Activated T-helper 1 cell treated with anti-CD3 and anti-CD28 coated beads, Interleukin-12 subunit alpha, Interleukin-12 subunit beta, Interleukin-2, Interleukin-4 antibody, amounts not matched to agents 30 ng/mL and 10 ng/mL and 1 ng/mL, durations not matched to agents 14 hours and 24 hours and 36 hours (primary cell): ENCODE measurements around the gene CD180. TPM values are rescaled to one million over a fixed set of nuclear protein-coding genes. Genes with fewer than 3 reads are reported as not detected.
A peak's percentile ranks its signal among the peaks of the same experiment; 100 is the strongest.

Experiments
- DNase-seq: peaks from one replicate; pipeline ENCODE4 v3.0.0; 2021; ENCODE audit warnings: low spot score
- H3K27ac Mint-ChIP-seq: one replicate; pipeline ENCODE4 v1.8.0; 2021; ENCODE audit warnings: mild to moderate bottlenecking, mixed read lengths
- H3K27me3 Mint-ChIP-seq: one replicate; pipeline ENCODE4 v1.8.0; 2022; ENCODE audit warnings: mild to moderate bottlenecking, moderate library complexity, mixed read lengths; ENCODE audit not compliant: insufficient read depth
- H3K36me3 Mint-ChIP-seq: one replicate; pipeline ENCODE4 v1.8.0; 2021; ENCODE audit warnings: low read depth, mixed read lengths
- H3K4me1 Mint-ChIP-seq: one replicate; pipeline ENCODE4 v1.8.0; 2021; ENCODE audit warnings: low read depth, mixed read lengths
- H3K4me3 Mint-ChIP-seq: one replicate; pipeline ENCODE4 v1.8.0; 2021; ENCODE audit warnings: mild to moderate bottlenecking, moderate library complexity, mixed read lengths
- H3K9me3 Mint-ChIP-seq: one replicate; pipeline ENCODE4 v1.8.0; 2021; ENCODE audit warnings: mixed read lengths
- intact Hi-C: fragments of 100-400 bp; cut with micrococcal nuclease; formaldehyde crosslinking; loops from one replicate; pipeline ENCODE4 v1.15.1; 2024
- total RNA-seq: library from RNA; stranded (reverse); gene quantifications from 2 replicates; pipeline ENCODE4 v1.2.3, GENCODE V29; 2022

CD180 gene
- total RNA-seq, 1 donor from 2014 or later: 1.4 TPM

DNA sequence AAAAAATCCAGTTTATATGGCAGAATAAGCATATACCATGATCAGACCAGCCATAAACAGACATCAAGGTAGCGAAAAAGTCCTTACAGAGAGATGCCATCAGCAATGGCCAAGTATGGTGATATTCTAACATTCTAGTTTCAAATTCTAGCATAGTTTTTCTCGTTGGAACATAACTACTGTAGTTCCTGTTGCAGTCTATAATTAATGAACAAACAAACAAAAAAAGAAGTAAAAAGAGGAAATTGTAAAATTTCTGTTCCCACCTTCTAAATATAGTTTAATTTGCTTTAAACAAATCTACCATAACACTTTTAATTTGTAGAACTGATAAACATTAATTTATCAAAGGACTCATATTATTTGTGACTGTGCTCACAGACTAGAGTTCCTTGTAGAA lies 9.9 kb upstream of the CD180 start:
- peaks cover under 1% of the 10 kb centered on the region for H3K9me3 Mint-ChIP-seq
- H3K4me3 Mint-ChIP-seq: peak overlapping the region; percentile 13
- peak overlapping the region; percentile 98 for H3K27ac Mint-ChIP-seq
- H3K27me3 Mint-ChIP-seq: no peaks in the 10 kb centered on the region
- intact Hi-C loops: loop anchor here (1.0 to 10.0 kb wide), 4 partner anchors 24 to 1226 kb away; partner anchors contain the start of gene SREK1
- no peak for DNase-seq
- H3K4me1 Mint-ChIP-seq: peaks cover 82% of the 10 kb centered on the region
- H3K36me3 Mint-ChIP-seq: peaks cover 9% of the 10 kb centered on the region

DNA sequence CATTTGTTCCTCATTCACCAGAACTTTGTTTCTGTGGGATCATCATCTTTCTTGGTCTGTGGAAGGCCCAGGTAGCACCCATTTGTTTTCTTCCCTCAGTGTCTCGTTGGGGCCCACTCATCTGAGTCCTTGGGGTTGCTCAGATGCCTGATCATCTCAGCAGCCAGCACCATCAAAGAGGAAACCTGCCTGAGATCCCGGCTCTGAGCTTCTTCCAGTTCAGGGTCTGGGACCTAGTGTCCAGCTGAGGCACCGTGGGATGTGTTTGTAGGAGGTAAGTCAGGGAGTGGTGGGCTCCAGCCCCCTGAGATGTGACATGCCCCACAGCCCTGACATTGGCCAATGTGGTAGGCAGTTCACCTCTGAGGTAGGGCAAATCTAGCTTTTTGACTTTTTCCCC lies 9.4 kb upstream of the CD180 start:
- Mint-ChIP-seq H3K4me3 (peak overlapping the region; percentile 13), H3K4me1 (peaks cover 87% of the 10 kb centered on the region), H3K36me3 (peaks cover 11% of the 10 kb centered on the region), H3K27ac (peak overlapping the region; percentile 98), H3K27me3 (no peaks in the 10 kb centered on the region), H3K9me3 (peaks cover 6% of the 10 kb centered on the region)
- intact Hi-C loops: loop anchor here (1.0 to 10.0 kb wide), 4 partner anchors 23 to 1227 kb away; partner anchors contain the start of gene SREK1
- no peak for DNase-seq

DNA sequence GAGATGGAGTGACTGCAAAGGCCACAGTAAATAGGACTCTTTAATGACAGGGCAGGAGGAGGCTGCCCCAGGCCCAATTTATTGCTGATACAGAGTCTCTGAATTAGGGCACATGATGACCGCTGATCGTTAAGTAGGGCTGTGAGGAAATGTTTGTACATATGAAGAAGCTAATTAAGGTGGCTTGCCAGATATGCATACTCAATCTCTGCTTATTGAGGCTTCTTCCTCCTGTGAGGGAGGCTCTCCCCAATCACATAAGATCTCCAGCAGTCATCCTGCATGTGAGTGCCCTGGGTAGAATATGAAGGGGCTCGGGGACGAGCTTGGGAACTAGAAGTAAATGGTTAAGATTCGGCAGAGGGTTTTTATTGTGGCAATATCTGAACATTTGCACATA lies 8.2 kb upstream of the CD180 start:
- Mint-ChIP-seq H3K27ac (peak overlapping the region; percentile 98), H3K36me3 (peaks cover 14% of the 10 kb centered on the region), H3K27me3 (no peaks in the 10 kb centered on the region), H3K4me1 (peaks cover 97% of the 10 kb centered on the region), H3K4me3 (peak overlapping the region; percentile 46), H3K9me3 (peaks cover 8% of the 10 kb centered on the region)
- no peak for DNase-seq
- intact Hi-C loops: loop anchor here (1.0 to 10.0 kb wide), 3 partner anchors 17 to 1060 kb away; partner anchors contain the start of gene SREK1

DNA sequence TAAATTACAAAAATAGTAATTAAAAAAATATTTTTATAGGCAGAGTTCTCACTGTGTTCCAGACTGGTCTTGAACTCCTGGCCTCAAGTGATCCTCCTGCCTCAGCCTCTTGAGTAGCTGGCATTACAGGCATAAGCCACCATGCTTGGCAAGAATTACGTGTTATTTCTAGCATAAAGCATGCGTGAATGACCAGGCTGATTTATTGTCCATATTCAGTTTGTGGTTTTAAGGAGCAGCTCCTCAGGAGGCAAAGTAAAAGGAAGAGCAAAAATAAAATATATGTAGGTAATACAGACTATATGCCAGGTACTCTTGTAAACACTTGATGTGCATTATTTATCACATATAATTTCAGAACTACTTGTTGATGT lies 7.1 kb upstream of the CD180 start:
- intact Hi-C loops: loop anchor here (1.0 to 10.0 kb wide), 3 partner anchors 15 to 1059 kb away; partner anchors contain the start of gene SREK1
- H3K9me3 Mint-ChIP-seq: peaks cover 12% of the 10 kb centered on the region
- H3K4me3 Mint-ChIP-seq: no peak overlapping the region
- H3K27me3 Mint-ChIP-seq: no peaks in the 10 kb centered on the region
- peaks cover 98% of the 10 kb centered on the region for H3K4me1 Mint-ChIP-seq
- DNase-seq: no peak
- peak overlapping the region; percentile 98 for H3K27ac Mint-ChIP-seq
- peaks cover 19% of the 10 kb centered on the region for H3K36me3 Mint-ChIP-seq

DNA sequence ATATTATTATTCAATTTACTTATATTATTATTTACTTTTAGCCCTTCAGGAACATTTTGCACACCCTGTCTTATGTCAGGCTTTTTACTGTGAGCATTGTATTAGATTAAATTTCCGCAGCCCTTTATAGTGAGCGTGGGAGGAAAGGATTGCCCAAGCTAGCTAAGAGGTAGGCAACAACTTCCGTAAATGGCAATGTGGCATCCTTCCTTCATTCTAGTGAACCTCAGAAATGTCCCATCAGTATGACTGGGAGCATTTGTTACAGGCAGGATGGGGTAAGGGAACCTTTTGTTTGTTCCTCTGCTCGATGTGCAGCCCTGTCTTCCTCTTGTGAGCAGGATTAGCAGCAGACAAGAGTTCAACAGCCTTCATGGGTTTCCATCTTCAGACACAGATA lies 6.2 kb upstream of the CD180 start:
- Mint-ChIP-seq H3K27ac (peak overlapping the region; percentile 82), H3K27me3 (no peaks in the 10 kb centered on the region), H3K36me3 (peaks cover 19% of the 10 kb centered on the region), H3K9me3 (peaks cover 15% of the 10 kb centered on the region), H3K4me1 (peaks cover 100% of the 10 kb centered on the region), H3K4me3 (peak overlapping the region; percentile 45)
- DNase-seq: no peak
- intact Hi-C loops: loop anchor here (10.0 kb wide), 1 partner anchor 1058 kb away; the partner anchor contains the start of gene SREK1

DNA sequence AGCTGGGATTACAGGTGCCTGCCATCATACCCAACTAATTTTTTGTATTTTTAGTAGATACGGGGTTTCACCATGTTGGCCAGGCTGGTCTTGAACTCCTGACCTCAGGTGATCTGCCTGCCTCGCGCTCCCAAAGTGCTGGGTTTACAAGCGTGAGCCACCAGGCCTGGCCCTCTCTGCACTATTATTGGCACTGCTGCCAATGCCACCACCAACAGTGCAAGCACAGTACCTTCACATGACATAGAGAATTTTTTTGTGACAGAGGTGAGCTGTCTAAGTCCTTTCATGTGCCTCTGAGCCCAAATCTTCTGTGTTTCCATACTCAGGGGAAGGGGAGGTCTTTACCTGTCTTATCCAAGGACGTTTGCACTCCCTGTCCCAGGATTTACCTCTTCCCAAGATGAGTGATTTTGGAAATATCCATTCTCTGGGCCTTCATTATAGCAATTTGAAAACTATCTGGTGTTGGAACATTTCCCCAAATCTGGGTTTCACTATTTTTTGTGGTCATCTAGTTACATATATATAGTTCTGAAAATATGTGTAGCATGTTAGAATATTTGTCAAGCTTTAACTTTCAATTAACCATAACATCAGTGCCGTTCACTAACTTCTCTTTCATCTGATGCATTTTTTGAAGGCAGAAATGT lies 5.4 kb upstream of the CD180 start:
- peaks cover 100% of the 10 kb centered on the region for H3K4me1 Mint-ChIP-seq

DNA sequence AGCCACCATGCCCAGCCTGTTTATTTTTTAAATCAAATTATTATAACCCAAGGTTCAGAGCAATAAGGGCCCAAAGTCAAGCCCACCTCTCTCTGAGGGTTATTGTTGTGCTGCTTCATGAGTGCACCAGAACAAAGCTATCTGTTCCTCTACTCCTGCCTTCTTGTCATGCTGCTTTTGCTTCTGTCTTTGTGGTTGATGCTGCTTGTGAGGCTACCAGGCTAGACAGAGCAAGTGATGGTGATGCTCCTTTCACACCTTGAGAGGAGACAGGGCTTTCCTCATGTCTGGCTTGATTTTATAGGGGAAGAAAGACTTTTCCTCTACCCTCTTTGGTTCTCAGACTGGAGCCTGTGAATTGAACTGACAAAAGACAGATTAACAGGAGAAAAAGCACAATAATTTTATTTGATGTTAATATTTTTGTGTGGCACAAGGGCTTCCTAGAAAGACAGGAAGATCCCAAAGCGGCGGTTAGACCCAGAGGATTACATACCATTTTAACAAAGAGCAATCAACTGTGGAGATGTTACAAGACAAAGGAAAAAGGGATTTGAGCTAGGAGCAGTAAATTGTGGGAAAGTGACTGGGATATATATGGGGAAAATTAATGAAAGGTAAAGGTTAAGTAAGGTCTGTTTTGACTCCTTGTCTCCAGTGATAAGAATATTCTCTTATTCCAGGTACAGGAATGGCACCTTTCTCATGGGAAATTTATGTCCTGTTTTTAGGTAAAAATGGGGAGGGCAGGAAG lies 4.4 kb upstream of the CD180 start:
- H3K27ac Mint-ChIP-seq: peak overlapping the region; percentile 50
- peaks cover 17% of the 10 kb centered on the region for H3K36me3 Mint-ChIP-seq
- peaks cover 16% of the 10 kb centered on the region for H3K9me3 Mint-ChIP-seq
- intact Hi-C loops: loop anchor here (10.0 kb wide), 1 partner anchor 1056 kb away; the partner anchor contains the start of gene SREK1
- no peaks in the 10 kb centered on the region for H3K27me3 Mint-ChIP-seq
- no peak for DNase-seq
- H3K4me3 Mint-ChIP-seq: no peak overlapping the region
- peaks cover 98% of the 10 kb centered on the region for H3K4me1 Mint-ChIP-seq

More for the DNA sequence above, 5.4 kb upstream of the CD180 start:
- DNase-seq: no peak
- Mint-ChIP-seq H3K9me3 (peaks cover 16% of the 10 kb centered on the region), H3K36me3 (peaks cover 17% of the 10 kb centered on the region), H3K27me3 (no peaks in the 10 kb centered on the region), H3K27ac (no peak overlapping the region), H3K4me3 (no peak overlapping the region)
- intact Hi-C loops: loop anchor here (10.0 kb wide), 1 partner anchor 1057 kb away; the partner anchor contains the start of gene SREK1

DNA sequence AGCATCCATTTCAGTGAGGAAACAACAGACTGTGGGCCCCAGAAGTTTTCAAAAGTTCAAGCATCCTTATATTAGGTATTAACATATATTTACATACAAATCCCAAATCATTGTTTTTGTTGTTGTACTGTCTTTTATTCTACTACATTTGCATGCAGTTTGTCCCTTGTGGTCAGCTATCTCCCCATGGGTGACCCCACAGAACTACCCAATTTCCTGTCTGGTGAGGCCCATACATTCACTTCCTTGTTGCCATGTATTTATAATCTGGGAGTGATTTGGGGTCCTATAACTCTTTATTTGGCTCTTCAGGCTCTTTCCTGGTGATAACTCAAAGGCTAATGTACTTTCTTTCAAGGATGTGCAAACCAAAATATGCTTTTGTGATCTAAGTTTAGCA lies 3.3 kb upstream of the CD180 start:
- peaks cover 92% of the 10 kb centered on the region for H3K4me1 Mint-ChIP-seq

DNA sequence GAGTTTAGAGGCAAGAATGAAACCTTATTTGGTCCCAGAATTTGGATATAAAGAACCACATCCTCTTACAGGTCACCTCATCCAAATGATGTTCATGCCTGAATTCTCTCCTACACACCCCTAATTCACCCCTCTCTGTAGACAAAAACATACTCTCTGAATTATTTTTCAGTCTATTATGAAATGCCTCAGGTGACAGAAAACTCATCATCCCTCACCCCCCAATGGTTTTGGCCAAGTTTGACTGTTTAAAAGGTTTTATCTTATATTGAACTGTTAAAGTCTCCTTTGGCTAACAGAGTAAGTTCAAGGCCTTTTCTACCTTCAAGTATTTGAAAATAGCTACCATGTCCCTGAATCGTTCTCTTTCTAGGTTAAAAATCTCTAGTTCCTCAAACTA lies 2.3 kb upstream of the CD180 start:
- peaks cover 16% of the 10 kb centered on the region for H3K36me3 Mint-ChIP-seq
- H3K9me3 Mint-ChIP-seq: peaks cover 16% of the 10 kb centered on the region
- no peak overlapping the region for H3K4me3 Mint-ChIP-seq
- peaks cover 92% of the 10 kb centered on the region for H3K4me1 Mint-ChIP-seq
- no peak overlapping the region for H3K27ac Mint-ChIP-seq
- no peaks in the 10 kb centered on the region for H3K27me3 Mint-ChIP-seq
- intact Hi-C loops: no loop called here
- no peak for DNase-seq

More for the DNA sequence above, 3.3 kb upstream of the CD180 start:
- DNase-seq: no peak
- Mint-ChIP-seq H3K4me3 (no peak overlapping the region), H3K27me3 (no peaks in the 10 kb centered on the region), H3K27ac (no peak overlapping the region), H3K9me3 (peaks cover 16% of the 10 kb centered on the region), H3K36me3 (peaks cover 16% of the 10 kb centered on the region)
- intact Hi-C loops: loop anchor here (10.0 kb wide), 1 partner anchor 1055 kb away; the partner anchor contains the start of gene SREK1

DNA sequence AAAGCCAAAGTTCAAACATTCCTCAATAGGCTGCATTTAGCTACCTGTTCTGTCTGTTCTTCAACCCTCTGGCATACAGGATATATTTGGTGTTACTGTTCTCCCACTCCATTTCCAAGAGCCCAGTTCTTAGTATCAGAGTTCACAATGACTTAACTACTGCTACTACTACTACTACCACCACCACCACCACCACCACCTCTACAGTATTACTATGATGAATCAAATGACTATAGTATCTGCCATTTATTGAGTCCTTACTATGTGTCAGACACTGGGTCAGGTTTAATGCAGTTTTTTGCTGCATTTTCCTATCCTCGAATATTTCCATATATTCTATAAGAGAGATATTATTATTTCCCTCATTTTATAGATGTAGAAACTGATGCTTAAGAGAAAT lies 937 bp upstream of the CD180 start:
- H3K27me3 Mint-ChIP-seq: no peaks in the 10 kb centered on the region
- H3K27ac Mint-ChIP-seq: no peak overlapping the region
- no peak for DNase-seq
- H3K36me3 Mint-ChIP-seq: peaks cover 16% of the 10 kb centered on the region
- peaks cover 16% of the 10 kb centered on the region for H3K9me3 Mint-ChIP-seq
- H3K4me1 Mint-ChIP-seq: peaks cover 88% of the 10 kb centered on the region
- H3K4me3 Mint-ChIP-seq: no peak overlapping the region
- intact Hi-C loops: loop anchor here (1.0 kb wide), 1 partner anchor 10 kb away; no protein-coding TSS in a partner anchor

DNA sequence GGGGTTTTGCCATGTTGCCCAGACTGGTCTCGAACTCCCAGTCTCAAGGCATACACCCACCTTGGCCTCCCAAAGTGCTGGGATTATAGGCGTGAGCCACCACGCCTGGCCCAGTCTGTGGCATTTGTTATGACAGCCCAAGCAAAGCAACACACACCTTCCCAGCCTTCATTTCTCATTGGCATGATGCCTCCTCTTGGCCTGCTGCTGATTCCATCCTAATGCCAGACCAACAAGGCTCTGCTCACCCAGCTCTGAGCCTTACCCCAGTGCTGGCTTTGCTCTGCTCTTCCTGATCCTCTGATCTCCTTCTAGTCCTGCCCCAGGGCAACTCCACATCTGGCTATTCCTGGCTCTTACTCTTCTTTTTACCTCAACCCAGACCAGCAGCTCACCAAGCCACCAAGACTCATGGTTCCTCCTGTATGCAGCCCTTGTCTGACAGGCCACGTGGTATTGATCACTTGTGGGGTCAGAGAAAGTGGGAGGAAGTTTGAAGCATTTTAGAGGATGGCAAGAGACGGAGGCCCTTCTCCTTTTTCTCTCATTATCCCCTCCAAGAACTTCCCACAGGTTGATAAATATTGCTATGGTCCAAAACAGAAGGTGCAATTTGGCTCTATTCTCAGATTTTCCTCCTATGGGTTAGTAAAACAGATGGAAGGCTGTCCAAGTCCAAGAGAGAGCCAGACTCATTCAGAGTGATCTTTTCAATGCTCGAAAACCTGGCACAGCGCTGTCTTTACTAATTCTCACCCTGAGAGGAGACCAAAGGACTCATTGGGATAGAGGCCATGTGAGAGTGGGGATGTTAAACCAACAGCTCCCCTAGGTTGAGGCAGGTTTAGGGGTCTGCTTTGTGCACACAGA lies 958 bp downstream of the CD180 start:
- Mint-ChIP-seq H3K27ac (no peak overlapping the region), H3K27me3 (no peaks in the 10 kb centered on the region), H3K4me3 (peak overlapping the region; percentile 5), H3K9me3 (peaks cover 8% of the 10 kb centered on the region), H3K36me3 (peaks cover 14% of the 10 kb centered on the region), H3K4me1 (peaks cover 72% of the 10 kb centered on the region)
- intact Hi-C loops: no loop called here
- no peak for DNase-seq

DNA sequence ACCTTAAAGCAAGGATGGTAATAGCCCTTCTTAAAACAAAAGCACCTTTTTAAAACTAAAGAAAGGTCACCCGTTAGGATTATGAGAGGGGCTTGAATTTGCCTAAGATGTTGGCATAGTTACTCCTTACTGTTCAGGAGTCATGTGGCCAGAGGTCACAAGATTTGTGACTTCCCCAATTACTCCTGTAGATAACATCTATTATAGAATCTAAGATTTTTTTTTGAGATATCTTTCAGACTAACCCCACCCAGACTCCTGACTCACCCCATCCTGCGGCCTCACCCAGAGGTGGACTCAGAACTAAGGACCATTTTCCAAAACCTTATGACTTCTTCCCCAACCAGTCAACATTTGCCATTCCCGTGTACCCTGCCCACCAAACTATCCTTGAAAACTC lies 2.4 kb downstream of the CD180 start:
- Mint-ChIP-seq H3K4me1 (peaks cover 71% of the 10 kb centered on the region), H3K9me3 (peaks cover 4% of the 10 kb centered on the region), H3K36me3 (peaks cover 13% of the 10 kb centered on the region), H3K27me3 (no peaks in the 10 kb centered on the region), H3K4me3 (no peak overlapping the region), H3K27ac (no peak overlapping the region)
- no peak for DNase-seq
- intact Hi-C loops: no loop called here
